Measurements from ENCODE around the gene MEGF6. TPM values are rescaled to one million over a fixed set of nuclear protein-coding genes. Genes with fewer than 3 reads are reported as not detected.

MEGF6 gene
- total and polyA plus RNA-seq, 2 of the 8 experiments (the other 6 are each of a cell fraction or from before 2014, with no cell fraction given): 4.1 to 14.8 TPM

DNA sequence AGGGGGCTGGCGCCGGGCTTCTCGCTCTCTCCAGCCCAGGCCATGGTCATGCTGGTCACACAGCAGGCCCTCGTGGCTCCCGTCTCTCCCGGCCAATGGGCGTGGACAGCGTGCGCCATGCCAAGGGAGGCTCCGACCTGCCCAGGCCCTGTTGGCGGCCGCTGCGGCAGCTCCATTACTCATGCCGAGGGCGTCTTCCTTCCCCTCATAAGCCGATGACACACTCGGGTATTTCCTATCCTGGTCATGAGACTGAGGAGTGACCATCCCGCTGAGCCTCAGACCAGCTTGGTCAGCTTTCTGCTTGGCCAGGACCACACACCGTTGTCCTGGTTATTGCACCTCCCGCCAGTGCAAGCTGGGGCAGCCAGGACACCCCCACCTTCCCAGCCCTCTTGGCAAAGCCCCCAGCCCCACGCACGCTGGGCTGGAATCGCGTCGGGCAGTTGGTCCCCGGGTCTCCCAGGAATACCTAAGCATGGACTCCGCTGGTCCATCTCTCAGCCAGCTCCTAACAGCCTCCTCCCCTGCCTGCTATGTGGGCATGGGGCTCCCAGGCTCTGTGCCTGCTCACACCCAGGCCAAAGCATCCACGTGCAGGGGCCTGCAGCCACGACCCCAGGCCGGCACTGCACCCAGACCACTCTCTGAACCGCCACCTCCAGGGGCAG lies 107.0 kb downstream of the MEGF6 start:
- Histone ChIP-seq H3K9me3 (ENCODE audit: insufficient read depth in 2 of 2, low read depth in 1 of 2, low read length in 1 of 2) (no peaks in the 10 kb centered on the region), H2BK20ac (ENCODE audit: low read length) (no peak overlapping the region), H2AK5ac (ENCODE audit: low read depth, low read length) (no peak overlapping the region), H4K8ac (ENCODE audit: extremely low read depth, insufficient read depth, low read length) (no peak overlapping the region), H3K4me2 (ENCODE audit: insufficient read depth in 1 of 2, low read depth in 2 of 2, low read length in 2 of 2) (no peak overlapping the region), H3K79me2 (ENCODE audit: control insufficient read depth in 1 of 2, insufficient read depth in 2 of 2, low read length in 2 of 2) (no peaks in the 10 kb centered on the region), H2BK5ac (ENCODE audit: low read depth, low read length) (no peak overlapping the region), H3K14ac (ENCODE audit: insufficient read length) (no peak overlapping the region), H2BK120ac (replicated peaks; ENCODE audit: low read depth, low read length) (no peak overlapping the region), H3K56ac (replicated peaks; ENCODE audit: insufficient read length, low read depth, low read length) (no peak overlapping the region), H3K27me3 (replicated peaks in 1 of 4; ENCODE audit: control insufficient read depth in 3 of 4, extremely low read depth in 1 of 4, insufficient read depth in 3 of 4, low read length in 3 of 4) (no peaks in the 10 kb centered on the region), H3K23me2 (ENCODE audit: low read depth, low read length) (no peaks in the 10 kb centered on the region), H3K4me3 (ENCODE audit: extremely low read depth in 1 of 4, insufficient read depth in 2 of 4, low read depth in 3 of 4, low read length in 4 of 4) (no peak overlapping the region), H3K4ac (replicated peaks; ENCODE audit: insufficient read length, low read depth, low read length) (no peak overlapping the region), H3K23ac (ENCODE audit: insufficient read length) (no peak overlapping the region), H3K18ac (ENCODE audit: extremely low read depth, low read length) (no peak overlapping the region), H3K4me1 (replicated peaks in 1 of 4; ENCODE audit: control insufficient read depth in 3 of 4, insufficient read depth in 4 of 4, low read length in 3 of 4) (no peaks in the 10 kb centered on the region), H3K79me1 (ENCODE audit: low read depth, low read length) (no peaks in the 10 kb centered on the region; the same call in 1 of the 2 replicates), H2AFZ (ENCODE audit: low read length) (no peak overlapping the region), H2BK15ac (ENCODE audit: low read length) (no peak overlapping the region), H3K36me3 (ENCODE audit: control insufficient read depth in 2 of 4, insufficient read depth in 4 of 4, low read length in 3 of 4) (no peaks in the 10 kb centered on the region), H4K20me1 (replicated peaks in 1 of 2; ENCODE audit: control insufficient read depth in 1 of 2, insufficient read depth in 2 of 2, low read length in 2 of 2) (peaks cover 0 to 23% of the 10 kb centered on the region in 2 experiments), H3K9ac (replicated peaks in 1 of 4; ENCODE audit: extremely low read depth in 1 of 4, low read depth in 3 of 4, low read length in 3 of 4) (no peak overlapping the region), H4K91ac (replicated peaks; ENCODE audit: insufficient read length, low read length) (no peak overlapping the region), H2BK12ac (ENCODE audit: low read depth, low read length) (no peak overlapping the region), H4K5ac (ENCODE audit: insufficient read length, low read depth, low read length) (no peak overlapping the region), H3K27ac (ENCODE audit: low read depth, low read length) (no peak overlapping the region)
- no peak for DNase-seq (ENCODE audit: low read depth in 1 of 2, low spot score in 2 of 2)
- ChIA-PET CTCF (ENCODE audit: partially characterized antibody) (interaction anchor here (0.5 to 2.8 kb wide), 13 partner anchors 11 to 116 kb away, joined by 3 to 12 read pairs (median 4); no protein-coding TSS in a partner anchor), POLR2A (ENCODE audit: partially characterized antibody) (no interaction called here)
- no peak for FAIRE-seq
- WGBS, 2 experiments (ENCODE audit: extremely low coverage in 1 of 2, insufficient coverage in 1 of 2, insufficient read length in 1 of 2, insufficient replicate concordance in 2 of 2, low coverage in 1 of 2, low lambda C conversion rate in 2 of 2, missing lambda C conversion rate in 1 of 2): 91% methylated on average over 19 of the region's 31 CpGs; no CpG with 5 or more reads in 1 of the 2 experiments

Measured in H1 (cell line).